Raji (cell line): ENCODE data around the gene MYBPHL.

Experiments used
- POLR2A ChIP-seq: IDR thresholded peaks from 2 replicates; pipeline ENCODE4 v1.6.1; 2011; ENCODE audit warnings: low read depth, low read length, control low read depth; ENCODE audit not compliant: insufficient read depth

MYBPHL gene

GRCh38 chr1:109265741-109266330 is 41.0 kb downstream of the MYBPHL start:
- TF ChIP-seq POLR2A: no peak

GRCh38 chr1:109265016-109265415 is 41.8 kb downstream of the MYBPHL start:
- TF ChIP-seq POLR2A: no peak

GRCh38 chr1:109264379-109264755 is 42.4 kb downstream of the MYBPHL start:
- no peak for TF ChIP-seq POLR2A

- TF ChIP-seq POLR2A: no peak
Observed at GRCh38 chr1:109263597-109264378, 43.0 kb downstream of the MYBPHL start.

GRCh38 chr1:109263234-109263596 is 43.6 kb downstream of the MYBPHL start:
- TF ChIP-seq POLR2A: no peak

GRCh38 chr1:109262231-109263055 is 44.4 kb downstream of the MYBPHL start:
- TF ChIP-seq POLR2A: no peak

- no peak for TF ChIP-seq POLR2A
Observed at GRCh38 chr1:109261578-109261977, 45.2 kb downstream of the MYBPHL start.

- TF ChIP-seq POLR2A: no peak
Observed at GRCh38 chr1:109261006-109261405, 45.8 kb downstream of the MYBPHL start.

- no peak for TF ChIP-seq POLR2A
Observed at GRCh38 chr1:109259674-109260557, 46.9 kb downstream of the MYBPHL start.

GRCh38 chr1:109258481-109259466 is 48.0 kb downstream of the MYBPHL start:
- no peak for TF ChIP-seq POLR2A

- no peak for TF ChIP-seq POLR2A
Observed at GRCh38 chr1:109257682-109258421, 49.0 kb downstream of the MYBPHL start.

- TF ChIP-seq POLR2A: no peak
Observed at GRCh38 chr1:109256971-109257681, 49.7 kb downstream of the MYBPHL start.
